Gastroesophageal sphincter (tissue), 4 donors: ENCODE results near the gene RBM47. TPM values are rescaled to one million over a fixed set of nuclear protein-coding genes. Genes with fewer than 3 reads are reported as not detected.
A peak's percentile ranks its signal among the peaks of the same experiment; 100 is the strongest.

ENCODE experiments used
- ATAC-seq: fragments of 150-250 bp; one replicate; pipeline ENCODE4 v1.9.1; 2016; ENCODE audit warnings: mild to moderate bottlenecking, moderate library complexity
- H3K27ac ChIP-seq, 4 donors: fragments of 200-600 bp; sonication (generic) in 3 of 4; 1 replicate in 3 of 4; 2 replicates in 1 of 4; pipeline ENCODE4 v1.5.1; 2016 to 2019
- H3K27me3 ChIP-seq: fragments of 200-600 bp; sonication (generic); one replicate; pipeline ENCODE4 v1.5.1; 2019
- H3K36me3 ChIP-seq, 2 donors: fragments of 200-600 bp; sonication (generic); one replicate each; pipeline ENCODE4 v1.5.1; 2019; ENCODE audit warnings: control low read depth in 1 of 2
- H3K4me1 ChIP-seq, 3 donors: fragments of 200-600 bp; sonication (generic); 1 replicate in 2 of 3; 2 replicates in 1 of 3; pipeline ENCODE4 v1.5.1; 2016 to 2019; ENCODE audit warnings: control low read depth in 2 of 3
- H3K4me3 ChIP-seq, 2 donors: fragments of 200-600 bp; sonication (generic); one replicate each; pipeline ENCODE4 v1.5.1; 2019; ENCODE audit warnings: mild to moderate bottlenecking in 1 of 2, moderate library complexity in 1 of 2
- H3K9me3 ChIP-seq, 3 donors: fragments of 200-600 bp; sonication (generic); one replicate each; pipeline ENCODE4 v1.5.1; 2017 to 2019; ENCODE audit warnings: control low read depth in 2 of 3
- EP300 ChIP-seq: sonication (generic); formaldehyde crosslinking; IDR thresholded peaks from one replicate; pipeline ENCODE4 v1.6.1; 2017; ENCODE audit warnings: antibody characterized with exemption, mild to moderate bottlenecking
- POLR2A ChIP-seq, 2 donors: fragments of 450-650 bp; IDR thresholded peaks; one replicate each; pipeline ENCODE4 v1.6.1; 2017; ENCODE audit warnings: antibody characterized with exemption in 2 of 2, mild to moderate bottlenecking in 2 of 2, moderate library complexity in 1 of 2
- POLR2AphosphoS5 ChIP-seq: sonication (generic); formaldehyde crosslinking; IDR thresholded peaks from one replicate; pipeline ENCODE4 v1.6.1; 2017; ENCODE audit warnings: antibody characterized with exemption
- WGBS, 2 donors: methylation state at CpG; one replicate each; pipeline ENCODE4 v1.1.5; 2018; ENCODE audit warnings: low coverage in 1 of 2; 5-methylcytosine and 5-hydroxymethylcytosine counted together
- total RNA-seq, 4 donors: library from RNA; depleted of rRNA; stranded (reverse); fragments of >200 nt; gene quantifications; one replicate each; pipeline ENCODE4 v1.1.0, GENCODE V29; 2016
- TF ChIP-seq, protein P1 (sequence below), 4 experiments: fragments of 200-600 bp in 2 of 4; fragments of 450-650 bp in 2 of 4; sonication (generic) in 1 of 4; IDR thresholded peaks; one replicate each; pipeline ENCODE4 v1.5.1; 2017 to 2019; ENCODE audit warnings: antibody characterized with exemption in 4 of 4, mild to moderate bottlenecking in 2 of 4, moderate library complexity in 2 of 4

RBM47 gene
- total RNA-seq, 4 donors from 2014 or later: 9.1 to 36.9 (median 26.4) TPM

DNA sequence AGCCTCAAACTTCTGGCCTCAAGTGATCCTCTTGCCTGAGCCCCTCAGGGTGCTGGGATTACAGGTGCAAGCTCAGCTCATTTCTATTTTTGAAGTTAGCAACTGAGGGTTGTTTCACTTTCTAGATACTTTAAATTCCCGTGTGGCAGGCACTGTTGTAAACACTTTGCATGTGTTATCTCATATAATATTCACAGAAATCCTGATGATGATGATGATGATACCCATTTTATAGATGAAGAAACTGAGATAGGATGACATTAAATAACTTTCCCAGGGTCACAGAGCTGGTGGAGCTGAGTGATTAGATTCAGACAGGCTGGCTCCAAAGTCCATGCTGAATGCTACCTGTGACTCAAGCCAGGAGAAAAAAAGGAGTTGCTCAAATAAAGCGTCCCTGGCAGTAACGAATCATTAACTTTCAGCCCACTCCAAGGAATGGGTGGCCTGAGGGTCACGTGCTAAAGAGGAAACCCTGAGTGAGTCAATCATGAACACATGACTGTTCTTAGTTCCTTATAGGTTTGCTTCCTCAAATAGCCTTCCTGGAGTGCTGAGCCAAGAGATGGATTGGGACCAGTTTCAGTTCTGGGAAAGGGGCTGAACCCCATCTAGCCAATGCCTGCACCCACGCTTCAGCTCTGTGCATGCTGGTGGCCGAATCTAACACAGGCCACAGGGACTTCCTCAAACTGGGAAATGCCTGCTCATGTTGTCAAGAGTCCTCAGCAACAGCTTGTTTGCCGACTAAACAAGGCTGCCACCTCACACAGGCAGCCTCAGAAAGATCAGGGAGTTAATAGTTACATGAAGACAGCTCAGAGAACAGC, 52.8 kb downstream of the RBM47 start:
- 12 to 25% methylated on average over 5 of the region's 7 CpGs for WGBS, 2 donors

DNA sequence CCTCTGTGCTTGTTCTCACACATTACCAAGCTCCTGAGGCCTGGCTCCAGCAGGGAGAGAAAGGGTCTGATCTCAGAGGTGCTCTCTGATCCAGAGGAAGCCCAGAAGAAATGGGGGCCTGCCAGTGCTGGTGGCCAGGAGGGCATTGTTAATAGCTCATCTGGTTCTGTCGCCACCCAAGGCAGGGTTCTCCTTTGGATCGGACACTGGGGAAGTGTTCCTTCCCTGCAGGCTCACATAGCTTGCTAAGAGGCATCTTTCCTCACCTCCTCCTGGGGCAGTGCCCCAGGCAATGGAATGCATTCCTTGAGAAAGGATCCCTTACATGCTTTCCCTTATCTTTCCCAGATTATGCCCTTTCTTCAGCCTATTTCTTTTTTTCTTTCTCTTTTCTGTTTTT, 53.8 kb downstream of the RBM47 start:
- no peaks in the 10 kb centered on the region for H3K36me3 ChIP-seq
- TF ChIP-seq EP300 (no peak), POLR2AphosphoS5 (no peak), POLR2A (IDR thresholded peaks at IDR 0.05) (no peak)
- TF ChIP-seq, protein P1, sequence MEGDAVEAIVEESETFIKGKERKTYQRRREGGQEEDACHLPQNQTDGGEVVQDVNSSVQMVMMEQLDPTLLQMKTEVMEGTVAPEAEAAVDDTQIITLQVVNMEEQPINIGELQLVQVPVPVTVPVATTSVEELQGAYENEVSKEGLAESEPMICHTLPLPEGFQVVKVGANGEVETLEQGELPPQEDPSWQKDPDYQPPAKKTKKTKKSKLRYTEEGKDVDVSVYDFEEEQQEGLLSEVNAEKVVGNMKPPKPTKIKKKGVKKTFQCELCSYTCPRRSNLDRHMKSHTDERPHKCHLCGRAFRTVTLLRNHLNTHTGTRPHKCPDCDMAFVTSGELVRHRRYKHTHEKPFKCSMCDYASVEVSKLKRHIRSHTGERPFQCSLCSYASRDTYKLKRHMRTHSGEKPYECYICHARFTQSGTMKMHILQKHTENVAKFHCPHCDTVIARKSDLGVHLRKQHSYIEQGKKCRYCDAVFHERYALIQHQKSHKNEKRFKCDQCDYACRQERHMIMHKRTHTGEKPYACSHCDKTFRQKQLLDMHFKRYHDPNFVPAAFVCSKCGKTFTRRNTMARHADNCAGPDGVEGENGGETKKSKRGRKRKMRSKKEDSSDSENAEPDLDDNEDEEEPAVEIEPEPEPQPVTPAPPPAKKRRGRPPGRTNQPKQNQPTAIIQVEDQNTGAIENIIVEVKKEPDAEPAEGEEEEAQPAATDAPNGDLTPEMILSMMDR (IDR thresholded peaks at IDR 0.05): no peak

More for the DNA sequence above, 52.8 kb downstream of the RBM47 start:
- Histone ChIP-seq H3K4me3 (no peak overlapping the region), H3K27me3 (no peaks in the 10 kb centered on the region), H3K9me3 (no peaks in the 10 kb centered on the region), H3K4me1 (peaks cover 0 to 15% (median 0%) of the 10 kb centered on the region in 3 donors), H3K27ac (peak overlapping the region in 2 of 4 donors; percentile 40 to 45), H3K36me3 (no peaks in the 10 kb centered on the region)
- no peak for TF ChIP-seq EP300
- TF ChIP-seq POLR2AphosphoS5: peak; percentile 45
- TF ChIP-seq, protein P1 (IDR thresholded peaks at IDR 0.05): no peak
- peak; percentile 87 for ATAC-seq

DNA sequence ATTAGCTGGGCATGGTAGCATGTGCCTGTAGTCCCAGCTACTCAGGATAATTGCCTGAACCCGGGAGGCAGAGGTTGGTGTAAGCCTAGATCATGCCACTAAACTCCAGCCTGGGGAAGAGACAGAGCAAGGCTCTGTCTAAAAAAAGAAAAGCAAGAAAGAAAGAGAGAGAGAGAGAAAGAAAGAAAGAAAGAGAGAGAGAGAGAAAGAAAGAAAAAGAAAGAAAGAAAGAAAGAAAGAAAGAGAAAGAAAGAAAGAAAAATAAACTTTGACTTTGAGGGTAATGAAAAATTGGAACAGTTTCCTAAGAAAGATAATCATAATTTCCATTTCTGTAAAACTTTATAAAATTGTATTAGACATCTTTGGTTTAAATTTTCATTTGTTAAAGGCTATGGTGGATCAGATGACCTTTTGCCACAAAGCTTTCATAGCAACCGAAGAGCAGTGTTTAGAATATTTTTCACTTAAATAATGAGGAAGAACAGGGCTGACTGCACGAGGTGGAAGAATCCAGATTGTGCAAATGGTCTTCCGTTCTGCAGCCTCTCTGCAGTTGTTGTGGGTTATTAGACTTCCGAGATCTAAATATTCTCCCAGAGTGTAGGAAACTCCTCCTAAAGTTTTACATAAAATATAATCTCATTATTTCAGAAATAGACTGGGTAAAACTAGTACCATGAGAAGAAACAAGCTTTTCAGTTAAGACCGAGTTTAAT, 55.9 kb downstream of the RBM47 start:
- Histone ChIP-seq H3K27ac (no peak overlapping the region), H3K27me3 (no peaks in the 10 kb centered on the region), H3K9me3 (no peaks in the 10 kb centered on the region), H3K4me1 (peaks cover 0 to 15% (median 0%) of the 10 kb centered on the region in 3 donors), H3K4me3 (no peak overlapping the region), H3K36me3 (no peaks in the 10 kb centered on the region)
- no peak for ATAC-seq
- WGBS, 2 donors: 63 to 69% methylated on average over 6 of the region's 6 CpGs
- TF ChIP-seq POLR2AphosphoS5 (no peak), EP300 (no peak), POLR2A (IDR thresholded peaks at IDR 0.05) (no peak)
- TF ChIP-seq, protein P1 (IDR thresholded peaks at IDR 0.05): no peak

More for the DNA sequence above, 53.8 kb downstream of the RBM47 start:
- ATAC-seq: no peak
- no peak overlapping the region for H3K4me3 ChIP-seq
- H3K27ac ChIP-seq: no peak overlapping the region
- H3K4me1 ChIP-seq: peaks cover 0 to 15% (median 0%) of the 10 kb centered on the region in 3 donors
- WGBS, 2 donors: 90% methylated on average over 2 of the region's 2 CpGs; no CpG with 5 or more reads in 1 of the 2 donors
- no peaks in the 10 kb centered on the region for H3K9me3 ChIP-seq
- H3K27me3 ChIP-seq: no peaks in the 10 kb centered on the region

DNA sequence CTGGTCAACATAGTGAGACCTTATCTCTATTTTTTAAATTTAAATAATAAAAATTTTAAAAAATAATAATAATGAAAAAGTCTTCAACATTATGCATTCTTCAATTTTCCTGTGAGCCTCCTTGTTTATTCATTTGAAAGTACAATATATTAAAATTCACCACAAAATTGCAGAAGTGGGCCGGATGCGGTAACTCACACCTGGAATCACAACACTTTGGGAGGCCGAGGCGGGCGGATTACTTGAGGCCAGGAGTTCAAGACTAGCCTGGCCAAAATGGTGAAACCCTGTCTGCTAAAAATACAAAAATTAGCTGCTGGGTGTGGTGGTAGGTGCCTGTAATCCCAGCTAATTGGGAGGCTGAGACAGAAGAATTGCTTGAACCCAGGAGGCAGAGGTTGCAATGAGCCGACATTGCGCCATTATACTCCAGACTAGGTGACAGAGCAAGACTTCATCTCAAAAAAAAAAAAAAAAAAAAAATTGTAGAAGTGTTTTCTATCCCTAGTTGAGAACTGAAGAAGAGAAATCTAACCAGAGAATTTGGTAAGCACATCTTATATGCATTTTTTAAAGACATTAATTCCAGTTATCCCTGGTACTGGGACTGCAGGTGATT, 56.9 kb downstream of the RBM47 start:
- no peak for ATAC-seq
- Histone ChIP-seq H3K27ac (no peak overlapping the region), H3K9me3 (no peaks in the 10 kb centered on the region), H3K36me3 (no peaks in the 10 kb centered on the region), H3K4me1 (peaks cover 0 to 15% (median 0%) of the 10 kb centered on the region in 3 donors), H3K4me3 (no peak overlapping the region), H3K27me3 (no peaks in the 10 kb centered on the region)
- 94 to 100% methylated on average over 1 to 7 of the region's 7 CpGs for WGBS, 2 donors
- TF ChIP-seq, protein P1 (IDR thresholded peaks at IDR 0.05): no peak
- TF ChIP-seq EP300 (no peak), POLR2A (IDR thresholded peaks at IDR 0.05) (no peak), POLR2AphosphoS5 (no peak)
